Measurements from ENCODE around the gene PRM1. TPM values are rescaled to one million over a fixed set of nuclear protein-coding genes. Genes with fewer than 3 reads are reported as not detected.

The PRM1 gene
- total RNA-seq, 1 donor from 2014 or later: not detected

DNA sequence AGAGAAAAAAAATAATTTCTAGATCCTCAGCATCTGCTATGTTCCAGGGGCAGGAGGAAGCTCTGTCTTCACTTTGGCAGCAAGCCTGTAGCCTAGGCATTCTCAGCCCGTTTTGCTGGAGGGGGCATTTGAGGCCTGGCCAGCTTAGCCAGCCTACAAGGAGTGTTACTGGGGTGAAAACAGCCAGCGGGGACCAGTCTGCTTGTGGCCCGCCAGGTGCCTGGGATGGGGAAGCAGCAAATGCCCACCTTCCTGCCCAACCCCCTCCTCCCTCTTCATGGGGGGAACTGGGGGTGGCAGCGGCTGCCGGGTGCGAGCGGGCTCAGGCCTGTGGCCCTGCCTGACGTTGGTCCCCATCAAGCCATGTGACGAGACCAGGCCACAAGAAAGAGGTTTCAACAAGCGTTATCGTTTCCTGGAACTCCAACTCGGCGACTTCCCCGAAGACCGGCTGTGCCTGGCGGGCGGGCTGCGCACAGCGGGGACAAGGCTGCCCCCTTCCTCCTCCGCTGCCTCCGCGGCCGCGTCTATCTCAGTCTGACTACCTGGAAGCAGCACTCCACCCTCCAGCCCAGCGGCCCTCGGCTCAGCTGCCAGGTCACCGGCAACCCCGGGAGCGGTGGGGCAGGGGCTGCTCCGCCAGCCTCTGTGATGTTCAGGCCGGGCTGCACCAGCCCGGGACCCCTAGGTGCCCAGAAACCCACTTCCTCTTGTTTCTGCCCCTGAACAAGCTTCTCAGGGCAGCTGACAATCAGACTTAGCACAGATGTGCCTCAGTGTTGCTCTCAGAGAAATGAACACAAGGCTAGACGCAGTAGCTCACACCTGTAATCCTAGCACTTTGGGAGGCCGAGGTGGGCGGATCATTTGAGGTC, 48.0 kb downstream of the PRM1 start:
- TF ChIP-seq, protein P1, sequence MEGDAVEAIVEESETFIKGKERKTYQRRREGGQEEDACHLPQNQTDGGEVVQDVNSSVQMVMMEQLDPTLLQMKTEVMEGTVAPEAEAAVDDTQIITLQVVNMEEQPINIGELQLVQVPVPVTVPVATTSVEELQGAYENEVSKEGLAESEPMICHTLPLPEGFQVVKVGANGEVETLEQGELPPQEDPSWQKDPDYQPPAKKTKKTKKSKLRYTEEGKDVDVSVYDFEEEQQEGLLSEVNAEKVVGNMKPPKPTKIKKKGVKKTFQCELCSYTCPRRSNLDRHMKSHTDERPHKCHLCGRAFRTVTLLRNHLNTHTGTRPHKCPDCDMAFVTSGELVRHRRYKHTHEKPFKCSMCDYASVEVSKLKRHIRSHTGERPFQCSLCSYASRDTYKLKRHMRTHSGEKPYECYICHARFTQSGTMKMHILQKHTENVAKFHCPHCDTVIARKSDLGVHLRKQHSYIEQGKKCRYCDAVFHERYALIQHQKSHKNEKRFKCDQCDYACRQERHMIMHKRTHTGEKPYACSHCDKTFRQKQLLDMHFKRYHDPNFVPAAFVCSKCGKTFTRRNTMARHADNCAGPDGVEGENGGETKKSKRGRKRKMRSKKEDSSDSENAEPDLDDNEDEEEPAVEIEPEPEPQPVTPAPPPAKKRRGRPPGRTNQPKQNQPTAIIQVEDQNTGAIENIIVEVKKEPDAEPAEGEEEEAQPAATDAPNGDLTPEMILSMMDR (IDR thresholded peaks at IDR 0.05; ENCODE audit: borderline replicate concordance): no peak
- peak overlapping the region; percentile 15 for H3K4me3 ChIP-seq
- peaks cover 9% of the 10 kb centered on the region for H3K4me1 ChIP-seq
- H3K27me3 ChIP-seq (ENCODE audit: low read depth): no peaks in the 10 kb centered on the region
- no peak for DNase-seq
- H3K9me3 ChIP-seq (replicated peaks): no peaks in the 10 kb centered on the region
- no peaks in the 10 kb centered on the region for H3K36me3 ChIP-seq
- H3K27ac ChIP-seq (replicated peaks): no peak overlapping the region
- intact Hi-C loops (cut with micrococcal nuclease): no loop called here

DNA sequence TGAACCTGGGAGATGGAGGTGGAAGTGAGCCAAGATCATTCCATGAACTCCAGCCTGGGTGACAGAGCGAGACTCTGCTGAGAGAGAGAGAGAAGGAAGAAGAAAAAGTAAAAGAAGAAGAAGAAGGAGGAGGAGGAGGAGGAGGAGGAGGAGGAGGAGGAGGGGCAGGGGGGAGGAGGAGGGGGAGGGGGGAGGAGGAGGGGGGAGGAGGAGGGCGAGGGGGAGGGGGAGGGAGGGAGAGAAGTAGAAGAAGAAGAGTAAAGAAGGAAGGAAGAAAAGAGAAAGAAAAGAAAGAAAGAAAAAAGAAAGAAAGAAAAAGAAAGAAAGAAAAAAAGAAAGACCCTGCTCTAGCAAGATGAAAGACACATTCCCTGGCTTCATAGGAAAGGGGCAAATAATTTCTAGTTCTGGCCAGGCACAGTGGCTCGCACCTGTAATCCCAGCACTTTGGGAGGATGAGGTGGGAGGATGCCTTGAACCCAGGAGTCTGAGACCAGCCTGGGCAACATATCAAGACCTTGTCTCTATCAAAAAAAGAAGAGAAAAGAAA, 48.8 kb downstream of the PRM1 start:
- Histone ChIP-seq H3K4me1 (peaks cover 9% of the 10 kb centered on the region), H3K4me3 (no peak overlapping the region), H3K27ac (replicated peaks) (no peak overlapping the region), H3K9me3 (replicated peaks) (no peaks in the 10 kb centered on the region), H3K36me3 (no peaks in the 10 kb centered on the region), H3K27me3 (ENCODE audit: low read depth) (no peaks in the 10 kb centered on the region)
- TF ChIP-seq, protein P1 (IDR thresholded peaks at IDR 0.05; ENCODE audit: borderline replicate concordance): no peak
- DNase-seq: no peak
- intact Hi-C loops (cut with micrococcal nuclease): no loop called here

DNA sequence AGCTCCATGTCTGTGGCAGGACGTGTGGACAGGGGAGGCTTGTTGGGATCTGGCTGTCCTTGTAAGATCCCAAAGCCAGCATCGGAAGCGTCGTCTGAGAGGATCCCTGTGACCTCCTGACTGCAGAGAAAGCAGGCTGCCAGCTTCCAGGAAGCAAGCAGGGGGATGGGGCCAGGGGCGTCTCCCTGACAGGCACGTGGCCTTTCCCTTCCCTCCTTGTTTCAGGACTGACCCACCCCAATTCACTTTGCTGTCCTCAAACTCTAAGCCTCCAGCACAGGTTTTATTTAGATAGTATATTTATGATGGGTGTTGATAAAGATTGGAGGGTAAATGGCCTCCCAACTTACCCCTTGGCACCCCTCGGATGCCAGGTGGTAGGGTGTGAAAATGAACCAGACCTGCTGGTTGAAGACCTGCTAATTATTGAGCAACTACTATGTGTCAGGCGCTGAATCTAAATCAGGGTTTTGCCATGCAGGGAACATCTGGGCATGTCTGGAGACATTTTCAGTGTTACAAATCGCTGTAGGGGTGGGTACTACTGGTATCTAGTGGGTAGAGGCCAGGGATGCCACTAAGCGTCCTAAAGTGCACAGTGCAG, 49.7 kb downstream of the PRM1 start:
- intact Hi-C loops (cut with micrococcal nuclease): no loop called here
- Histone ChIP-seq H3K36me3 (no peaks in the 10 kb centered on the region), H3K27me3 (ENCODE audit: low read depth) (no peaks in the 10 kb centered on the region), H3K9me3 (replicated peaks) (no peaks in the 10 kb centered on the region), H3K27ac (replicated peaks) (no peak overlapping the region), H3K4me3 (no peak overlapping the region), H3K4me1 (peaks cover 9% of the 10 kb centered on the region)
- TF ChIP-seq, protein P1 (IDR thresholded peaks at IDR 0.05; ENCODE audit: borderline replicate concordance): no peak
- no peak for DNase-seq

Small RNAs within 50 kb of the gene (microRNA-seq; reads per million reads assigned to microRNA genes)
- gene MIR548H2: not detected

Other genes starting within 250 kb of the PRM1 start
- 2.9 TPM for gene SOCS1, start 25.1 kb downstream of the PRM1 start, total RNA-seq
- not detected for gene TNP2, start 12.0 kb downstream of the PRM1 start, total RNA-seq
- gene PRM3, start 7.7 kb downstream of the PRM1 start, total RNA-seq: not detected
- gene PRM2, start 4.8 kb downstream of the PRM1 start, total RNA-seq: not detected
- 0.60 TPM for gene RMI2, start 64.1 kb upstream of the PRM1 start, total RNA-seq